GM12873 (cell line): Measurements from ENCODE around the gene KIF6.

Experiments
- CTCF ChIP-seq: IDR thresholded peaks from 2 replicates; pipeline ENCODE4 v1.5.1; 2012; ENCODE audit warnings: low read depth, mild to moderate bottlenecking, moderate library complexity, low read length, control low read depth; ENCODE audit not compliant: insufficient read depth; ENCODE audit errors: missing control alignments

The KIF6 gene

DNA sequence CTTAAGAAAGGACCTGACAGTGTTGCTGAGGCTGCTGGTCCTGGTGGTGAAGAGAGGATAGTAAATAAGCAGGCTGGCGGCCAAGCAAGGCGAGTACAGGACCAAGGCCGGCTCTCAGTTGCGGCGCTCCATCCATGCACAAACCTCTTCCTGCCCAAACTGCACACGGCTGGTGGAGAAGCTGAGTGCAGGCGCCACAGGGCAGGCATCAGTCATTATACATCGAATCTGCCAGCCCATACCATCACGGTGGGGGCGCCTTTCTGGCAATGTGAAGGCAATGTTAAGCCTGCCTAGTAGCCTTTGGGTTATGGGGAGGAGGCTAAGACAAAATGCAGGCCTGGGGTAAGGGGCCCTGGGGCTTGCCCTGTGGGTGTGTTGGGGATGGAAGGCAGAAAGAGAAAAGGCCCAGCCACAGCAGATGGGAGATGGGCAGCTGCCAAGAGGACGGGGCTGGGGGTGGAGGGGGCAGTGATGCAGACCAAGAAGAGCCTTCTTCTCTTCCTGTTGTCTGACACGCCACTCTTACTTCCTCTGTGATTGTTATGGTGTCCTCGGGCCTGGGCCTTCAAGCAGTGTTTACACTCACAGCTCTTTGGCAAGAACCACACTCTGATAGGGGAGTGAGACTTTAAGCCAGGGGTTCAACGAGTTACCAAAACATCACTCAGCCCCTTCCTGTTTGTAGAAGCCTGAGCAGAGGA lies 382.4 kb downstream of the KIF6 start:
- no peak for TF ChIP-seq CTCF

DNA sequence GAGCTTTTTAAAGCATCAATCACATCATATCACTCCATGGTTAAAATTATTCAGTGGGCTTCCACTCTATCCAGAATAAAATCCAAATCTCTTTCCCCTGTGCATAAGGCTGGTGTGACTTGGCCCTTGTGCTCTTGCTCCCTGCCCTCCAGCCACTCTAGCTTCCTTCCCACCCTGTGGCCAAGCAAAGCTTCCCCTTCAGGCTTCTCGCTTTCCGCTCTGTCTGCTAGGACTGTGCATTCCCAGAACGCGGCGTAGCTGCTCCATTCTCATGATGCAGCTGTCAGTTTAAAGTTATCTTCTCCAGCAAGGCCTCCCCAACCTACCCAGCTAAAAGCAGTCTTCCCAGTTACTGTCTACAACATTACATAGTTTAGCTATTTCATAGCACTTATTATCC lies 383.3 kb downstream of the KIF6 start:
- no peak for TF ChIP-seq CTCF

GRCh38 chr6:39341352-39341751 lies 383.9 kb downstream of the KIF6 start:
- no peak for TF ChIP-seq CTCF

GRCh38 chr6:39339868-39340550 lies 385.2 kb downstream of the KIF6 start:
- TF ChIP-seq CTCF = no peak

- TF ChIP-seq CTCF = no peak
These were observed 385.9 kb downstream of the KIF6 start for GRCh38 chr6:39339096-39339867.

DNA sequence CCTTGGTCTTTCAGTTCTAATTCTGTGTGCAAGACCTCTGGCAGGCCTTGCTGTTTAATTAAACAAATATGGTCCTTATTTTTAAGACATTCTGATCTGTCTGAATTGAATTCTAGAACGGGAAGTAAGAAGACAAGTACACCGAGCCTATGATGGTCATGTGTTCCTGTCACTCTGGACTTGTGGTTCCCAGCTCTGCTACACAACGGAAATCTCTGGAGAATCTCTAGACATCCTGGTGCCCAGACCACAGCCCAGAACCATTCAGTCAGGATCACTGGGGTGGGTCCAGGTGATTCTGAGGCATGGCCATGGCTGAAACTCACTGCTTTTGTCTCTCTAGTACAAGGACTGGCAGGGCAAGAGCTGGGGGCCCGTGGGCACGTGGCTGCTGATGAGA lies 386.8 kb downstream of the KIF6 start:
- no peak for TF ChIP-seq CTCF

- TF ChIP-seq CTCF = no peak
These were observed 389.2 kb downstream of the KIF6 start for GRCh38 chr6:39335780-39336545.
